Muscle of arm (tissue), 12 donors: Measurements from ENCODE around the gene UST. TPM values are rescaled to one million over a fixed set of nuclear protein-coding genes. Genes with fewer than 3 reads are reported as not detected.
"Not testable (repeated sequence)": the region's sequence is repeated elsewhere in the genome, so short reads cannot be mapped to it uniquely, and the experiment has no call there.

Experiments used
- DNase-seq: peaks from one replicate; pipeline ENCODE4 v3.0.0-alpha.2; 2013
- polyA plus RNA-seq, 12 donors: library from polyadenylated mRNA; unstranded; fragments of 120-200 nt; gene quantifications; one replicate each; pipeline ENCODE4 v1.2.1, GENCODE V29; 2013; ENCODE audit not compliant: insufficient read length in 12 of 12

The UST gene
- polyA plus RNA-seq, 12 donors = 5.8 to 20.4 (median 8.4) TPM; not detected in 1

- no peak for DNase-seq
Observed at GRCh38 chr6:148831531-148831930, 84.7 kb downstream of the UST start.

DNA sequence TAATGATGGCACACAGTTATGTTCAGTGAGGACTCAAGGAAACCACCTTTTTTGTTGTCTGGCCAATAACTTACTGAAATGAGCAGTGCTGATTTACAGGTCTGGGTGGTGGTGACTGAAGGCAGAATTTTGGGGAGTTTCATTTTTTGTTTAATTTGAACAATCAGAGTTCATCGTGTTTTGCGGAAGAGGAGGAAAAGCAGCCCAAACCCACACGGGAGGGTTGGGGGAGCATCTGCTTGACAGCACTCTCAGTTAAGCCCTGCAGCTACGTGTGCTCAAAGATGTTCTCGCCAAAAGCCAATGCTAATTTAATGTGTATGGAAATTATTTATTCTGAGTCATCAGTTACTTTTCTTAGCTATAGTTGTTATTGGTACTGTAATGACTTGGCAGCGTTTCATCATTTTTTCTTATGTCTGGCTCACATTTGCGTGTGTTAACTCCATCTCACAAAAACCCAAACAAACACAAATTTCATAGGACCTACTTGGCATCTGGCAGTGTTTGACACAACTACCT, 89.2 kb downstream of the UST start:
- peak; percentile 46 for DNase-seq

- no peak for DNase-seq
Observed at GRCh38 chr6:148836751-148837150, 89.9 kb downstream of the UST start.

DNA sequence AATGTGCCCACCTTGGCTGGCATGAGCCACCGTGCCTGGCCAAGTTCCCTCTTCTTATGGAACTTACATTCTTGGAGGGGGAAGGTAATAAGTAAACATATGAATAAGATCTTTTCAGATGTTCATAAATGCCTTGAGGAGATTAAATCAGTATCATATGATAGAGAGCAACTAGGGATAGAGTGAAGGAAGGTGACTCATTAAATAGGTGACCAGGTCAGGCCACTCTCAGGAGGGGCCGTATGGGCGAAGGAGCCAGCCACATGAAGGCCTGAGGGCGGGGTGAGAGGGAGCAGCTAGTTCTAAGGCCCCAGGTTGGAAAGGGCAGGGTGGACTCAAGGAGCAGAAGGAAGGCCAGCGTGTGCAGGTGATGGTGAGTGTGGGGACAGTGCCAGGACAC, 91.1 kb downstream of the UST start:
- no peak for DNase-seq

DNA sequence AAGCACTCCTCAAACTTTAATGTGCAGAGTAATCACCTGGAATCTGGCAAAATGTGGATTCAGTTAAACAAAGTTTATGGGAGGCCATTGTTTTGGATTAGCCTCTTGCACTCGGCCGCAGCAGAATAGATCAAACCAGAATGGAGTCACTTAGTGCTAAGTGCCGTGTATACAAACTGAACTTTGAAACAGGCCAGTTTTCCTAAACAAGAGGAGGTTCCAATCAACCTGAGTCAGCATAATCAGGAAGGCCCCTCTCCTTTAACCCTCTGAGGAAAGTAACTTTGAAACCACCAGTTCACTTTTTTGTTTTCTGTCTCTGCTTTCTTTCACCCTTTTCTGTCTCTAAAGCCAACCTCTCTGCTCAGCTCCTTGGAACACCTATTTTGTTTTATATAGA, 92.2 kb downstream of the UST start:
- no peak for DNase-seq

DNA sequence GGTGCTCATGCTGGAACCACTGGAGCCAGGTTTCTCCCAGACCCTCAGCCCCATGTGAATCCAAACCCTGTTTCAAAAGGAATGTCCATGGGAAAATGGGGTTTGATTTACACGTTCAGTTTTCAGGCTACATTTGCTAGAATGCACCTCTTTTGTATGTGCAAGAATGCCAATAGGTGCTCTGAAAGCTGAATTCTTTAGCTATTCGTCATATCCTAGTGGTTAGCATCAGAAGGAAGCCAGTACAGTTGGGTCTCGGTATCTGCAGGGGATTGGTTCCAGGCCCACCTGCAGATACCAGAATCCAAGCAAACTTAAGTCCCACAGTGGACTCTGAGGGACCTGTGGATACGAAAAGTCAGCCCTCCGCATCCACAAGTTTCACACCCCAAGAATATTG, 93.4 kb downstream of the UST start:
- no peak for DNase-seq

- DNase-seq = no peak
Observed at GRCh38 chr6:148842296-148843019, 95.6 kb downstream of the UST start.

- no peak for DNase-seq
Observed at GRCh38 chr6:148845464-148845863, 98.6 kb downstream of the UST start.

DNA sequence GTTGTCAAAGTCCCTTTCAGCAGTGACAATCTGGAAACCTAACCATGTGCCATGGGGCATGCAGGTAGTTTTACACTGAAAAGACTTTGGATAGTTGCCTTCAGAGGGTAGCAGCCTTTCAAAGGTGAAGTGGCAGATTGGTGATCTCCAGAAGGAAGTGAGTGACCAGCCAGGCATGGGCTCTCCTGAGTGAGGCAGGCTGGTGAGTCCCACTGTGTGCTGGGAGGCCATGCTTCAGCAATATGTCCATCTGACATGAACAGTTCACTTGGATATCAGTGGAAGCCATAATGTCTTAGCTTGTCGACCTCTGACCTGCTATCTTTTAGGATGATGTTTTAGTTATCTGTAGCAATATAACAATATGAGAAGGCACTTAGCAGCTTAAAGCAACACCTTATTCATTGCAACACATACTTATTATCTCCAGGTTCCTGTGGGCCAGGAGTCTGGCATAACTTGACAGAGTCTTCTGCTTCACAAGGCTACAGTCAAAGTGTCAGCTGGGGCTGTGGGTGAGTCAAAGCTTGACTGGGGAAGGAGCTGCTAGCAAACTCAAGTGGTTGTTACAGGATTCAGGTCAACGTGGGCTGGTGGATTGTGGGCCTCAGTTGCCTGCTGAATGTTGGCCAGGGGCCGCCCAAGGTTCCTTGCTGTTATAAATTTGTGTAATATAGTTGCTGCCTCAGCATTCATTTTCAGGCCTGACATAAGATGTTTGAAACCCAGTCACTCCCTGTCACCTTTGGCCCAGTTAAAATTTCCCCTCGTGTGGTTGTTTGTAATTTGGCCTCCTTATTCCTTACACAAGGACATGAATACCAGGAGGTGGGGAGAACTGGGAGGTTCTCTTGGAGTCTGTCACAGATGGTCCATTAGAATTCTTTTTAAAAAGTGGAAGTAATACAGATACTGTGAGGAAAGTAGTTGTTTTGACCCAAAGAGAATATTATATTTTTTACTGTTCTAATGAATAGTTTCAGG, 100.2 kb downstream of the UST start:
- DNase-seq = no peak

- DNase-seq = no peak
Observed at GRCh38 chr6:148848915-148849314, 102.1 kb downstream of the UST start.

DNA sequence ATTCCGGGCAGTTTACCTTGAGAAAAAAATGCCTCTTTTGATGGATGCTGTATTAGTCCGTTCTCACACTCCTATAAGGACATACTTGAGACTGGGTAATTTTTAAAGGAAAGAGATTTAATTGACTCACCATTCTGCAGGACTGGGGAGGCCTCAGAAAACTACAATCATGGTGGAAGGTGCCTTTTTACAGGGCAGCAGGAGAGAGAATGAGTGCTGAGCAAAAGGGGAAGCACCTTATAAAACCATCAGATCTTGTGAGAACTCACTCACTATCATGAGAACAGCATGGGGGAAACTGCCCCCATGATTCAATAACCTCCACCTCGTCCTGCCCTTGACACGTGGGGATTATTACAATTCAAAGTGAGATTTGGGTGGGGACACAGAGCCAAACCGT, 102.6 kb downstream of the UST start:
- DNase-seq = not testable (repeated sequence)

- DNase-seq = no peak
Observed at GRCh38 chr6:148850964-148851363, 104.1 kb downstream of the UST start.

DNA sequence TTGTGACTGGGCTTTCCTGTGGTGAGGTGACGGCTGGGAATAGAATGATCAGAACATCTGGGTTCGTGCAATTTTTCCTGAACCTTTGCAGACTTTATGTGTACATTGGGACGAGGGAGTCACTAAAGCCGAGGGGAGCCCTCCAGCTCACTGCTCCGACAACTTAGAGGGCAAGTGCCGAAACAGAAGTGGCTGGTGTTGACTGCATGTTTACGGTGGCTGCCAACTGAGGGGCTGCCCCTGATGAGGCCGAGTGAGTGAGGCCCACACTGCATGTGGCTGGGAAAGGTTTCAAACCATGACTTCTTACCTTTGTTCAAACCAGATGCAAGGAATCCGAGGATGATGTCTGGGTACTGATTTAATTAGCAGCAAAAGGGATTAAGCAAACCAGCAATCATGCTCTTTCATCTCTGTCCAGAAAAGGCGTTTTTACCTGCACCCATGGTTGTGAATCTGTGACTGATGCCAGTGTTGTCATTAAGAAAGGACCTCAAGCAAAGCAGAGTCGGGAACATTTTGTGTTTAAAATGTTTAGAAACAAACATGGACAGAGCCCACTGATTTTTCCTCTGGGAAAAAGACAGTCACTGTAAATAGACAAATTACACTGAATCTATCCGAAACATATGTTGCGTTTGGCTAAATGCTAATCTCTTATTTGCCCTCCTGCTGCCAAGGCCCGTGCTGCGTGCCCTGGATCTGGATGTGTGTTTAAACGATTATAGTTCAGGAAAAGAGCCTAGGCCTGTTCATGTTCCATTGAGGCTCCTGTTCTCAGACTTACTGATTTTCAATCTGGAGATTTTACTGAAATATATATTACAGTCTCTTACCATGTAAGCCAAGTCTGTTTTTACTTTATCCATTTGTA, 105.1 kb downstream of the UST start:
- no peak for DNase-seq

DNA sequence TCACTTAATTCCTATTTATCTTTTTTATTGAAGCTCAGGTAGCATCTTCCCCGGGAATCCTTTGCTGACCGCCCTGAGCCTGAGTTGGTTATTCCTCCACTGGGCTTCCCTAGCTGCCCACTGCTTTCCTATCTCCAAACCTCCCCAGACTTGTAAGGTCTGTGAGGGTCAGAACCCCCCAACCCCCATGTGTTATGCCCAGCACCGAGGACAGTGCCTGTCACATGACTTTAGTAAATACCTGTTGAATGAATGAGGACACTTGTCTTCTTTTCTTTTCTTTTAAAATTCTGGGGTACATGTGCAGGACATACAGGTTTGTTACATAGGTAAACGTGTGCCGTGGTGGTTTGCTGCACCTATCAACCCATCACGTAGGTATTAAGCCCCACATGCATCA, 105.9 kb downstream of the UST start:
- DNase-seq = no peak

DNA sequence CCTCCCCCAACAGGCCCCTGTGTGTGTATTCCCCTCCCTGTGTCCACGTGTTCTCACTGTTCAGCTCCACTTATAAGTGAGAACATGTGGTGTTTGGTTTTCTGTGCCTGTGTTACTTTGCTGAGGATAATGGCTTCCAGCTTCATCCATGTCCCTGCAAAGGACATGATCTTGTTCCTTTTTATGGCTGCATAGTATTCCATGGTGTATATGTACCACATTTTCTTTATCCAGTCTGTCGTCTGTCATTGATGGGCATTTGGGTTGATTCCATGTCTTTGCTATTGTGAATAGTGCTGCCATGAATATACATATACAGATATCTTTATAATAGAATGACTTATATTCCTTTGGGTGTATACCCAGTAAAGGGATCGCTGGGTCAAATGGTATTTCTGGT, 106.3 kb downstream of the UST start:
- not testable (repeated sequence) for DNase-seq

- no peak for DNase-seq
Observed at GRCh38 chr6:148854096-148854495, 107.3 kb downstream of the UST start.

- DNase-seq = no peak
Observed at GRCh38 chr6:148854992-148855391, 108.2 kb downstream of the UST start.

- DNase-seq = no peak
Observed at GRCh38 chr6:148855744-148856143, 108.9 kb downstream of the UST start.

DNA sequence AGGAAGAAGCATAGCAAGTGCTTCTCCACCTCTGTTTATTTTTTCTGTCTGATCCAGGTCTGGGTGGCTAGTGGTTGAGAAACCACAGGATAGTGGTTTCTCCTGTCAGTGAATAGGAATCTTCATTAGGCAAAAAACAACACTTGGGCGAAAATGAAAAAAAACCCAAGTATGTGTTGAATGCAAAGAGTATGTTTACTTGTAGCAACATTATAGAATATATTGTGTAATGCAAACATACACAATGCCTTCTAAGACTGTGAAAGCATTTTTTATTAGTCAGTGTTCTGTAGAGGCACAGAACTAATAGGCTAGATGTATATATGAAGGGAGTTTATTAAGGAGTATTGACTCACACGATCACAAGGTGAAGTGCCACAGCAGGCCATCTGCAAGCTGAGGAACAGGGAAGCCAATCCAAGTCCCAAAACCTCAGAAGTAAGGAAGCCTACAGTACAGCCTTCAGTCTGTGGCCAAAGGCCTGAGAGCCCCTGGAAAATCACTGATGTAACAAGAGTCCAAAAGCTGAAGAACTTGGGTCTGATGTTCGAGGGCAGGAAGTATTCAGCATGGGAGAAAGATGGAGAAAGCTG, 111.1 kb downstream of the UST start:
- no peak for DNase-seq

GRCh38 chr6:148864132-148864531, 117.3 kb downstream of the UST start:
- not testable (repeated sequence) for DNase-seq

DNA sequence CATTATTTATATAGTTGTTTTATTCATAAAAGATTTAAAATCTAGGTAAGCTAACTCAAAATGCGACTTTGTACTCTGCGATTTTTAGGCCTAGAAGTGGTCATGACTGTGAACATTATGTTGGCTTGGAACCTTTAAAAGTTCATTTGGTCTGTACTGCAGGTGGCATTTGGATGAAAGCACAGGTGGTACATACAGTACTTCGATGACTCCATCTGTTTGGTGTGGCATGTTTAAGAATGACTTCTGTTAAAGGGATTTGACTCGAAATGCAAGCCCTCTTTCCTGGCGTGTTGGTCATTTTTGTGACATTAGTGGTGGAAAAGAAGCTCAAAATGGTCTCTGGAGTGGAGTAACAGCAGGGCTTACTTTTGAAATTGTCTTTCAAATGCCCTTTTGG, 118.1 kb downstream of the UST start:
- no peak for DNase-seq
